GM21390 (cell line): ENCODE results near the gene PXYLP1.

Experiments used
- ATAC-seq: cut with Tn5 transposase; IDR thresholded peaks from one replicate; pipeline ENCODE4 v1.9.1; 2021; ENCODE audit not compliant: unreplicated experiment

PXYLP1 gene

DNA sequence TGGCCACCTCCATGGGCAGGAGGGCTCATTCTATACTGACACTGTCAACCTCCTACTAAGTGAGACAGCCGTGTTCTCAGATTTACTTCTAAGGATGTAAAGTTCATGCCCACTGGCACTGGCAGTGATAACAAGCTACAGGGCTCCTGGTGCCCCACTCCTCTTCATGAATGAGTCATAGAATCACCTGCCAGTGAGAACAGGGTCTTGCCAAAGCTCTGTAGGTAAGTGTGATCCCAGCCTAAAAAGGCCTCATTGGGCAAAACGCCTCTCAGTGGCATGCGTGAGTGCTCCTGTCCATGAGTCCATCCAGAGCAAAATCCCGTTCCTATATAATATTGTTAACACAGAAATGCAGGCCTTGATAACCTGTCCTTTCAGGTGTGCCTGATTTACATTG lies 17.4 kb downstream of the PXYLP1 start:
- no peak for ATAC-seq

DNA sequence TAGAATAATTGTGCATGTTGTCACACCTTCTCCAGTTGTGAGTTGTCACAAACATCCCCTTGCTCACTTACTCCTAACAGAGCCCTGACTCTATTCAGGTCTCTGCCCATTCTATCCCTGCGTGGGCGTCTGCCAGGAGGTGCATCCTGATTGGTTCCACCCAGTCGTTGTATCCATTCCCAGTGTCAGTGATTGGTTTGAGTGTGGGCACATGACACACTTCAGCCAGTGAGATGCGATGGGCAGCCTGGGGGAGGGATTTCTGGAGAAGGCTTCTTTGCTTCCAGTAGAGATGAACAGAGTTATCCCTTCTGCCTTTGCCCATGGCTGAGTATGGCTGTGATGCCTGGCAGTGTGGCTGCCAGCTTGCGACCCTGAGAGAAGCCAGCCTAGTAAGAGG lies 18.7 kb downstream of the PXYLP1 start:
- no peak for ATAC-seq

DNA sequence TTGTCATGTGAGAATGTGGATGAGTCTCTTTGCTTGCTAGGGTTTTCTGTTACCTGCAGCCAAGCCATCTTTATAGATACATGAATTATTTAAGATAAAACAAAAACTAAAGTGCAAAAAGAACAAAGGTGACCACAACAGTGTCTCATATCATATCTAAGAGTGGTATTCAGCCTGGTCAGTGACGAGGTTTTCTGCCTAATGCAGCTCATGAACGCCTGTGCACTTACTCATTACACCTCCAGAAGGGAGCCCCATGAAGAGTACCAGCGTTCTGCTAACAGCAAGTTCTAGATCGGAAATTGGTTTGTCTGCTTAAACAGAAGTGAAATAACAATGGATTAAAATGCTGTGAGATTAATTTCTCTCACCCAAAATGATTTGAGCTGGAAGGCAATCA lies 19.2 kb downstream of the PXYLP1 start:
- no peak for ATAC-seq

DNA sequence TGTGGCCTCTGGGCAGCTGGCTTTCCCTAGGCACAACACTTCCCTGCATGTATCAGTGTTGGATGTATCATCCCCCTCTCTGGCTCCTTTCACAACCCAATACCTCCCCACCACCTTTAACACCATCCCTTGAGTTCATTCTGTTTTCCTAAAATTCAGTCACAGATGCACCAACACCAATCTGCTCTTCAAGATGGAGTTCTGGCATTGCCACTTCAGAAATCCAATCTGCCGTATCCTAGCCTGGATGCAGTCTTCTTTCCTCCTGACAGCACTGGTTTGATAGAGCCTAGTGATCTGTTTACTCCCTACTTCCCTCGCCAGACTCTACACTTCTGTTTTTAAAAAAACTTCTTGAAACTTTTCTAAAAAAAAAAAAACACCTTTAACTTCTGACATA lies 21.7 kb downstream of the PXYLP1 start:
- no peak for ATAC-seq

DNA sequence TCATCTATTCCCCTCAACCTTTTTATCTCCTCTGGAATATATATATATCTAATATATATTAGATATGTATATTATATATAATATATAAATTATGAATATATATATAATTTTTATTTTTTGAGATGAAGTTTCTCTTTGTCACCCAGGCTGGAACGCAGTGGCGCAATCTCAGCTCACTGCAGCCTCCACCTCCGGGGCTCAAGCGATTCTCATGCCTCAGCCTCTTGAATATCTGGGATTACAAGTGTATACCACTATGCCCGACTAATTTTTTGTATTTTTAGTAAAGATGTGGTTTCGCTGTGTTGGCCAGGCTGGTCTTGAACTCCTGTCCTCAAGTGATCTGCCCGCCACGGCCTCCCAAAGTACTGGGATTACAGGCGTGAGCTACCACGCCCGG lies 22.2 kb downstream of the PXYLP1 start:
- no peak for ATAC-seq

DNA sequence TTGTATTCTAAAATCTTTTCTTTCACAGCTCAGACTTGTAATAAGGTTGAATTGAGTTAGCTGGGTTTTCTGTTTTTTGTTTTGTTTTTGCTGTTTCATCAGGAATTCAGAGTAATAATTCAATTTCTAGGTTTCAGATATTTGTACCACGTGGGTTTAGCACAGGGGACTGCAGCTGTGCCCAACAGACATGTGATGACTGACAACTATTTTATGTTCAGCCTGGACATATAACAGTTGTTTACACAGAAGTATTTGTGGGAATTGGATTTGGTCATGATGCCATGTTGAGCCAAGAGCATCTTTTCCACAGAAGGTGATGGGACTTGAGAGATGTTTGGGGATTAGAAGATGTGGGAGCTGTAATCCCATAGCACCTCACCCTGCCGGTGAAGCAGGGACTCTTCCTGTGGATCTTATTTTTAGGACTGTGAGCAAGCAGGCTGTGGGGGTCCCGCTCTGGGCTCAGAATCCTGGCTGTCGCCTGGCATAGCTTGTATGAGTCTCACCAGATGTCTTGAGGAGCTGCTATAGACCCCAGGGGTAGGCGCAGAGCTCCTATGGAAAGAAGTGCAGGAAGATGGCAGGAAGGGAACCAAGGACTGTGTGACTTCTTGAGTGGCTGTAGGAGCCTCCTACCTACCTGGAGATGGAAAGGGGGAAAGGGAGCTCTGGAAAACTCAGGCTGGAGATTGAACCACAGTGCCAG lies 23.7 kb downstream of the PXYLP1 start:
- ATAC-seq = no peak

DNA sequence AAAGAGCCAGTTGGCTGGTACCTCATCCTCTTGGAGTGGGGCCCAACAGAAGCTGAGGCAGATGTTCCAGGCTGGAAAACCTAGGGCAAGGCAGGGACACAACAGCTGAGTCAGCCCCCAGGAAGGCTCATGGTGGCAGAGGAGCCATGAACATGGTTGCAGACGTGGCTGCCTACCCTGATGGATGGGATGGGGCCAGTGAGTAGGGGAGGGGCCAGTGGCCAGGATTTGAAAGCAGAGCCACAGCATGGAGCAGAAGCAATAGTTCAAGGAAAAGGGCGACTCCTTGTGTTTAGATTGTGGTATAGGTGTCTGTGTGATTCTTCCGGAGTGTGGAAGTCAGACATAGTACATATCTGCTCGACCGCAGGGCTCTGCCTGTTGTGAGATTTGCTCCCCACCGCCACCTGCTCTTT lies 24.2 kb downstream of the PXYLP1 start:
- no peak for ATAC-seq

DNA sequence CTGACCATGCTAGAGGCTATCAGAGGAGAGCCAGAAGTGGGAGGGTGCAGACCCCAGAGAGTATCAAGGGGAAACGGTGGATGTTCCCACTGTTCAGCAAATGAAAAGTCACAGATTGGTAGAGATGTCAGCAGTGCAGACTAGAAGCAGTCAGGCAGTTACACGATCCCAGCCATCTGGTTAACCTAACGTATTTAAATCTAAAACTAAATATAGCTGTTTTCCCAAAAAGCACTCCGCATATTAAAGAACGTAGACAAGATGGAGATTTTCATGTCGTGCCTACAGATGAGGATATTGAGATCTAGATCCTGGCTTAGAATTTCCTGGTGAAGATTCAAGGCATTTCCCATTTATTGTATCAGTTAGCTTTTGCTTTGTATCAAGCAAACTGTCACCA lies 25.2 kb downstream of the PXYLP1 start:
- ATAC-seq = no peak

DNA sequence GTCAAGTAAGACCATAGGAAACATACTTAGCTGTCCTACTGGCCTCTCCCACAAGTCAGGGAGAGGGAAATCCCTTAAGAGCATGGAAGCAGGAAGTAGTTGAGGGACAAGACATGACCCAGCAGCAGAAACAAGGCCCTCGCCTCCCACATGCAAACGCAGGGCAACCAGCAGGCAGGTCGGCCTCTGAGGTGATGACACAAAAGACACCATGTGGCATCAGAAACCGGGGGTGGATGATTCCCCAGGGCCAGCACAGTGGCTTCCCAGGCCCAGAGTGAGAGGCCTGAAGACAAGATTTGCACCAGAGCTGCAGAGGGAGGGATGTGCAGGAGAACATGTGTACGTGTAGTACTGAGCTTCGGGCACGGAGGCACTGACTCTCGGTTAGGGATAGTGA lies 26.3 kb downstream of the PXYLP1 start:
- no peak for ATAC-seq

DNA sequence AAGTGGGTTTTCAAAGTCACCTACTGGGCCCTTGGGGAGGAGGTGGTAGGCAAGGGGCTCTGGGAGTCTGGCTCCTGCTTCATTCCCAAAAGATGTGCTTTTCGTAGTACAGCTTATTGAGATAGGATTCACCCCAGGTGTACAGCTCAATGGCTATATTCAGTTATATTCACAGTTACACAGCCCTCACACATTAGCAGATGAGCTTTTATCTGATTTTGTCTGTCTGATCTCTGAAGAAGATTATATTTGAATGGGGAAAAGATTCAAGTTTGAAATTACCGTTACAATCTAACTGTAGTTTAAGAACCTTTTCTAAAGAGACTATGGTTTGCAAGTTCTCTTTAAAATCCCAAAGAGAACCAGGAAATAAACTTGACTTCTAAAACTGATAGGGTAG lies 27.3 kb downstream of the PXYLP1 start:
- no peak for ATAC-seq

DNA sequence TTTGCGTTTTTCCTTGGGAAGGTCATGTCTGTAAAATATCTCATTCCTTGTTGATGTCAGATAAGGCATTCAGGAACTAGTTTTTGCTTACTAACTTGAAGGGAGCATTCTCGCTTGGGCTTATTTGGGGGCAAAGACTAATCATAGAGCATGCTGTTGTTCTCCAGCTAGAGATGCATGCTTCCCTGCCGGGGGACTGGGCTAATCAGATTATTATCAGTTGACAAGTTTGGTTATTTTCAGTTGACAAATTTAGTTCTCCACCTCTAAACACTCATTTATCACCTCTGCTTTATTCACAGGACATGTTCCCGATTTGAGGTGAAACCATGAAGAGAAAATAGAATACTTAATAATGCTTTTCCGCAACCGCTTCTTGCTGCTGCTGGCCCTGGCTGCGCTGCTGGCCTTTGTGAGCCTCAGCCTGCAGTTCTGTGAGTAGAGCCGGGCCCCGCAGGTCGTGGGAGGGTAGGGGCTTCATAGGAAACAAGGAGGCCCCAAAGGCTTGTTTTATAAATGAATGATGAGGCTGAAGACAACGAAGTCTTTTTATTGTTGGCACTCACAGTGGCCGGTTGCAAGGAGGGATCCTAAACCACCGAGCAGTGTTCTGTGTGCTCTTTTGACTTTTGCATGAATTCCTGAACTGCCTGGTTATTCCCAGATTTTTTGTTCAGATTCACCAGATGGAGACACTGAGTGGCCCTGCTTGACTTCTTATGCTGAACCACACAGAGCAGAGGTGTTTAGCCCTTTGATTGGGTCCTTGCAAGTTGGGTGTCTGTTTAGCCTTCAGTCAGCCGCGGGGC lies 28.4 kb downstream of the PXYLP1 start:
- no peak for ATAC-seq

DNA sequence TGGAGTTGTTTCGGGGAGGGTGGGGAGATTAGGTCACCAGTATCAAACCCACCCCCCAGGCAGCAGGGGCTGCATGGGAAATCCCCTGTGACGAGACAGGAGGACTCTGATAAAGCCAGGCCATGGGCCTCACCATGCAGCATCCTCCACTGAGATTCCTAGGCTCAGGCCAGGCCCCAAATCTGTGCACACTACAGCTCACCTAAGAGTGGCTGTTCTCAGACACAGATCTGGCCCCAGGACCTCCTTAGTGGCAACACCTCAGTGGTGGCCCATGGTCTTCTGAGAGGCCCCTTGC lies 29.0 kb downstream of the PXYLP1 start:
- ATAC-seq = no peak

DNA sequence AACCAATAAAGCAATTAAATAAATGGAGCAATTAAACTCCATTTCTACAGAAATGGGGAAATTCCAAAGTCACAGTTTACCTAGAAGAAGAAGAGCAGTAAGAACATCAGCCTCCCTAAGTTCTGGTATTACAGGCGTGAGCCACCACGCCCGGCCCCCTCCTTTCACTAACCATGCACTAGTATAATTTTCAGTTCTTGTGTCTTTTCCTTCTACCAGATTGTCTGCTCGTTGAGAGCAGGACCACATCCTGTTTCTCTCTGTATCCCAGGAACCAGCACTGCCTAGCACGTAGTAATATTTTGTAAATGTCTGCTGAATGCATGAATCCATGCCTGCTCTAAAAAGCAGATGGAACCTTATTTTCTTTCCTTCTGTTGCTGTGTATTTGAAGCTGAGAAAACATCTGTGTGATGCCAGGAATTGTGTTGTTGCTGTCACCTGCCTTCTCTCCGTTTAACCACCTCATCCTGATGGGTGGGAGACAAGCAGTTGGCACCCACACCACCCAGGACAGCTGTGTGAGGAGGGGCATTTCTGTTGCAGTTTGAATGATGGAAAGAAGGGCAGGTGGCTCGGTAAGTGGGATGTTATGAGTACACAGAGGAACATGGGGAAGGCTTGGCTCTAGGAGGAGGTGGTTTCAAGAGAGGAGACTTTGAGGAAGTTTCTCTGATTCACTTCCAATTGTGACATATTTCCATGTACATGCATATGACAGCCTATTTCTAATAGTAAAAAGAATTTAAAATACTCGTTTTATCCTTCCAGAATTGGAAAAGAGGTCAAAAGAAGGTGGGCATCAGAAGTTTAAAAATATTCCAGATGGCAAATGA lies 30.1 kb downstream of the PXYLP1 start:
- no peak for ATAC-seq

DNA sequence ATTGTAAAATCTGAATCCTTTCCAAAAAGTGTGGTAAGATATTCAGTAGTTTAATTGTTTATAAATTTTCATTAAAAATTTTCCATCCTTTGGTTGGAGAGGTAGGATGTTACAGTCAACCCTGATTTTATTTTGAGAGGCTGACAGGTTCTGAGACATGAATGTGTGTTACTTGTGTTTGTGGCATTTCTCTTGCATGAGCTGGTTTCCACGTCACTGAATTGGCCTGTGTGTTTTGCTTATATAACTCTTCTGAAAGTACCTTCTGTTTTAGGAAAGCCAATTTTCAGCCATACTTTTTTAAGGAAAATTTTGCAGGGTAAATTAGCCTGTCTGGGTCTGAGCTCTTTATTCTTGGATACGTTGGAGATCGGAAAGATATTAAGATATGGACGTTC lies 30.7 kb downstream of the PXYLP1 start:
- ATAC-seq = no peak

DNA sequence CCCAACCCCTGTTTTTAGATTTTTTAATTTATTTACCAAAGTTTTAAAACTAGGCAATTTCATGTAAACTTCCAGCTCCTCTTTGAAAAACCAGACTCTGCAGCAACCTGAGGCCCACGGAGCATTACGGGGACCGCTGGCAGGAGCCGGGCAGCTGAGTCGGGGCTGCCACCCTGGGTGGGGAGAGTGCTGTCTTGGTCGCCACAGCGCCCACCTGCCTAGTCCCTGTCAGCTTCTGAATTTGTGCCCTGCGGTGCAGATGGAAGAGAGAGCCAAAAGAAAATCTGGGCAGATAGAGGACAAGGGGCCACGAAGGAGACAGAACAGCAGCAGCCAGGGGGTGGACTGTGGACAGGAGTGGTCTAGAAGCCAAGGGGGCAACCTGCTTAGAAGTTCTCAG lies 34.6 kb downstream of the PXYLP1 start:
- no peak for ATAC-seq

DNA sequence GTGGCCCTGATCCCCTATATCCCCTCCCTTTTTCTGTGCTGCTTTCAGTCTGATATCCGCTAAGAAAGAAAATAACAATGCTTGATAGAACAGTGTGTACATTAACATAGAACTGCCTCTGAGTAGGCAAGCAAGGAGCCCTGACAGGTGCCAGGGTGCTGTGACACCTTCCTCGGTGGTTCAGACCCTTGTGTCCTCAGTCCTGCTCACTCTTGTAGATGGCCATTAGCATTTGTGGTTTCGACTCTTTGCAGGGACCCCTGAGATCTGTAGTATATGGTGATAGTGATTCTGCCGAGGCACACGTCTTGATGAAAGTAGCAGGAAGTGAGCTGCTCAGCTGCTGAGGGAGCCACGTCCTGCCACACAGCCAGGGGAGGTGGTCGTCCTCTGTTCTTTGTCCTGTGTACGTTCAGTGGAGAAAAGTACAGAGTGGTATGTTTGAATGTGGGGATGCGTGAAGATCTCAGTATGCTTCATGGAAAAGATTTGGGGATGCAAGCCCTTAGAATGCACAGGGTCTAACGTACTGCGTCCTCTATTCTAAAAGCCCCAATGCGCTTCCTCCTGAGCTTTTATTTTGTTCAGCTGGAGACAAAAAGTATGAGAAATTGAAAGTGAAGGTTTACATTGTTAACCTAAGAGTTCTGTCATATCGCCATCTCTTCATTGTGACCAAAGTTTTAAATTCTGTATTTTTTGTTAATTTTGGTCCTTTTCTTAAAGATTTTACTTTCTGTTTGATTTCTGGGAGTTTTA lies 35.4 kb downstream of the PXYLP1 start:
- peak; percentile 73 for ATAC-seq

DNA sequence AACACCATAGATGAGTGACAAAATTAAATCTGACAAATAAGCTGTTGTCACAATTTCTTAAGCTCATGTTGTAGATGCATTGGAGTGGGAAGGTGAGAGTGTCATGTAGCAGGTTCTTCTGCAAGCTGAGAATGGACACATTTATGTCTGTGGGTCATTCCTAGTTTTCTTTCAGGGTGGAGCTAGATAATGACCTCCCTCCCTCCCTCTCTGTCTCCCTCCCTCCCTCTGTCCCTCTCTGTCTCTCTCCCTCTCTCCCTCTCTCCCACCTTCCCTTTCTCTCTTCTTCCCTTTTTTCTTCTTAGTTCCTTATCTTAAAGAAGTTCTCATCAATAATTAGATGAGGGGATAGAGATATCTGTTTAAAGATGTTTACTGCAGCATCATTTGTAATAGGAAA lies 36.0 kb downstream of the PXYLP1 start:
- ATAC-seq = no peak

DNA sequence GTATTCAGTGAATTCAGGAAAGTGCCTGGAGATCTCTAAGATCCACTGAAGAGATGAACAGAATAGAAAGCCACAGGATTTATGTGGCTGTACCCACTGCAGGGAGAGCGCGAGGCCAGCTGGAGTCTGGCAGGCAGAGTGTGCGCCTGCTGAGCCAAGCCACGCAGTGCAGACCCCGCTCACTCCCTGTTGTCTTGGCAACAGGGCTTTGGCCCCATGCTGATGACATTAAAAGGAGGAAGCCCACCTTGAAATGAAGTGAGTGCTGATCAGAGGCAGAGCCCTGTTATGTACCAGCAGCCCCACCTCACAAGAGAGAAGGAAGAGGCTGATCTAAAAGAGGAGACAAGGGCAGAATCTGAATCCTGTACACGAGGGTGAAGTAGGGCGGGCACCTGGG lies 36.7 kb downstream of the PXYLP1 start:
- ATAC-seq = no peak

DNA sequence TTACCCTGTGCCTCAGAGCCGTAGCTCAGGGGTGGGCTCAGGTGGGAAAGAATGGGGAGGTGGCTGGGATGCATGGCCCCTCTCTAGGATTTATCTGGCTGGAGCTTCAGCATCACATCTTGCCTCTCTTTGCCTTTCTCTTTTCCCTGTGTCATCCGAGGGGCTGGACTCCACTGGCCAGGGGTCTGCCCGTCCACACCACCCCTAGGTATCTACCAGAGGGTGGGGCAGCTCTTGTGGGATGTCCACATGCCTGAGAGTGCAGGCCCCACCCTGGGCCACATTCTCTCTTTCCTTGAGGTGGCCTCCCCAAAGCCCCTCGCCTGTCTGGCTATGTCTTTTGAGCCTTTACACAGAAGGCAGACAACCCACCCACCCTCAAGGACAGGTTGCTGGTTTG lies 37.2 kb downstream of the PXYLP1 start:
- no peak for ATAC-seq

DNA sequence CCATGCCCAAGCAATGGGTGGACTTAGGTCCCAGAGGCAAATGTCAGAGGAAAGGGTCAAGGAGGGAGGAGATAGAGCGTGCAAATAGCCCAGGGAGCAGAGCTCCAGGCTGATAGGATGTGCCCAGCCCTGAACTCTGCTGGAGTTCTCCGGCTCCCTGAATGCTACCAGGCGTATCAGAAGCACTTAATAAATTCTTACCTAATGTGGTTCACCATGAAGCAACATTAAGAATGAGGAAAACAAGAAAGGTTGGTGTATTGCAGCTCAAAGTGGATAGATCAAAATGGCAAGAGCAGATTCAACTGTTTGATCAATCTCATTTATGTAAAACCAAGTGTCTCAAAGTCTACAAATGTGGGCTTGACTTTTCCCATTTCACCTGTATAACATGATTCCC lies 38.3 kb downstream of the PXYLP1 start:
- no peak for ATAC-seq

DNA sequence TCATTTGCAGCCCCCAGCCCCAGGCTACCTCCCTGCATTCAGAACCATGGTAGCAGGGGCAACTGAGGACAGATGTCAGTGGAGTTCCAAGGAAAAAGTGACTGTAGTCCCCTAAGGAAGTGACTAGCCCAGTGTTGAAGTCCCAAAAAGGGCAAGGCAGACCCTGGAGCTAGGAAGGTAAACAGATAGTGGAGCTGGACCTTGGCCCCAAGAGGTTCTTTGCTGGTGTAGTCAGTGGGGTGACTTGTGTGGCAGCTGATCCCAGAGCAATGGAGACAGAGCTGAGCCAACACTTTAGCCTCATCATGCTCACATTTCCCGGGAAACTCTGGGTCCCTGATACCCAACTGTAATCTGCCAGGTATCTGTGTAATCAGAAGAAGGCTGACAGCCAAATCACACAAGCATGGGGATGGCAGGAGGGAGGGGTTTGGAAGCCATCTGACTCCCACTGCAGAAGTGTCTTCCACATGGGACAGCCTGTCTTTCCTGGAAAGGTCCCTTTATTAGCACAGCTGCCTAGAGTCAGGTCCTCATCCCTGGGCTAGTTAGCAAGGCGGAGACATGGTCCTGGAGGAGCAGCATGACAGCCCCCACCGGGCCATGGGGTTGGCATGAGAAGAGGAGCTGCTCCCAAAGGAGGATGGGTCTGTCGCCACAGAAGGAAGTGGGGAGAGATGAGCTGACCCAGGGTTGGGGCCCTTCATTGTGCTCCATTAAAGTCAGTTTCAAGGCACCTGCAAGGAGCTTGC lies 39.8 kb downstream of the PXYLP1 start:
- no peak for ATAC-seq
